GM10248 (cell line): ENCODE results near the gene RNF220.
"Not testable (repeated sequence)": the region's sequence is repeated elsewhere in the genome, so short reads cannot be mapped to it uniquely, and the experiment has no call there.

Source experiments
- CTCF ChIA-PET: fragments of 300-600 bp; sonication (Branson Sonifier 250); formaldehyde crosslinking; extraction: SDS; loops from one replicate; lab custom pipeline; 2021; ENCODE audit warnings: antibody characterized with exemption; lab: Yijun Ruan, JAX
- POLR2A ChIA-PET: fragments of 350-650 bp; sonication (Branson Sonifier 250); formaldehyde crosslinking; extraction: SDS; loops from one replicate; lab custom pipeline; 2020; ENCODE audit warnings: antibody characterized with exemption; lab: Yijun Ruan, JAX
- DNase-seq: peaks from one replicate; pipeline ENCODE4 v3.0.0; 2012; ENCODE audit errors: extremely low spot score
- TF ChIP-seq, protein P1 (sequence below): IDR thresholded peaks from 2 replicates; pipeline ENCODE4 v1.5.1; 2012; ENCODE audit warnings: mild to moderate bottlenecking, low read depth; ENCODE audit errors: extremely low read depth, missing control alignments, control extremely low read depth

Gene RNF220

DNA sequence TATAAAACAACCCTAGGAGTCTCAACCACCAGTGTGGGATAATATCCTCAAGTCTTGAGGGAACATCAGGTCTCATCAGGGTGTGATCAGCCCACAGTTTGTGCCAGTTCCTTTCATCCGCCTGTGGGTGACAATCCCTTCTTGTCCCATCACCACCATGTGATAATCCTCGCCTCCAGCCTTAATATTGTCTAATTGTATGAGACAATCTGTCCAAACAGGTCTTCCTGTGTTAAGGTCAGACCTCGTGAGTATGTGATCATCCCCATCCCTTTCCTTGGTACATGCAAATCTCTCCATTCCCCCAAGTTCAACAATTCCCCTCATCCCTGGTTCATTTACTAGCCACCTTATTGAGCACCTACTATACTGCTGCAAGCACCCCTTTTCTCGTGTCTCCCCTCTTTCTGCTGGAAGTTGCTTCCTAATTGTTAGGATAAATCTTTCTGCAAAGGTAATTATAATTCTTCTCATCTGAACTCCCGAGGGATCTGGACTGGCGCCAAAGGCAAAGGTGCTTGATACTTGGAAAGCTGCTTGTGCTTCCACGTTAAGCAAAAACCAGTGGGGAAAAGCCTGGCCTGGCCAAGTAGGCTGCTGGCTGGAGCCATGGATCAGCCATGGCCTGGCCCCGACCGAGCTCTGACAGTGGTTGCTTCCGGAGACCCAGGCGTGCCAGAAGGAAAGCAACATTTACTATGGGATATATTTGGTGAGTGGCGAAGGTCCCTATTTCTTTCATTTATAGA is 92.5 kb downstream of the RNF220 start:
- POLR2A ChIA-PET: no interaction called here
- CTCF ChIA-PET: no interaction called here

DNA sequence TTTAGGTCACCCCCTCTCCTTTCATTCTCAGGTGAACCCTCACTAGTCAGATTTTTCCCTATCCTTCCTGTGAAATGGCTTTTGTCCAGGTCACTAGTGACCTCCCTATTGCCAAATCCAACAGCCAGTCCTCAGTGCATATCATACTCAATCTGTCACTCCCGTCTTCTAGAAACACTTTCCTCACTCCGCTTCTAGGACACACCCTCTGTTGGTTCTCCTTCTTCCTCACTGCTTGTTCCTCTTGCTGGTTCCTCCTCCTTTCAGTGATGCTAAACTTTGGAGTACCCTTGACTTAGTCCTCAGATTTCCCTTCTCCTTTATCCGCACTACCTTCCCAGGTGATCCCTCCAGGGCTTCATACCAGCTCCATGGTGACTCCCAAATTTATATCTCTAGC is 94.3 kb downstream of the RNF220 start:
- POLR2A ChIA-PET: no interaction called here
- TF ChIP-seq, protein P1, sequence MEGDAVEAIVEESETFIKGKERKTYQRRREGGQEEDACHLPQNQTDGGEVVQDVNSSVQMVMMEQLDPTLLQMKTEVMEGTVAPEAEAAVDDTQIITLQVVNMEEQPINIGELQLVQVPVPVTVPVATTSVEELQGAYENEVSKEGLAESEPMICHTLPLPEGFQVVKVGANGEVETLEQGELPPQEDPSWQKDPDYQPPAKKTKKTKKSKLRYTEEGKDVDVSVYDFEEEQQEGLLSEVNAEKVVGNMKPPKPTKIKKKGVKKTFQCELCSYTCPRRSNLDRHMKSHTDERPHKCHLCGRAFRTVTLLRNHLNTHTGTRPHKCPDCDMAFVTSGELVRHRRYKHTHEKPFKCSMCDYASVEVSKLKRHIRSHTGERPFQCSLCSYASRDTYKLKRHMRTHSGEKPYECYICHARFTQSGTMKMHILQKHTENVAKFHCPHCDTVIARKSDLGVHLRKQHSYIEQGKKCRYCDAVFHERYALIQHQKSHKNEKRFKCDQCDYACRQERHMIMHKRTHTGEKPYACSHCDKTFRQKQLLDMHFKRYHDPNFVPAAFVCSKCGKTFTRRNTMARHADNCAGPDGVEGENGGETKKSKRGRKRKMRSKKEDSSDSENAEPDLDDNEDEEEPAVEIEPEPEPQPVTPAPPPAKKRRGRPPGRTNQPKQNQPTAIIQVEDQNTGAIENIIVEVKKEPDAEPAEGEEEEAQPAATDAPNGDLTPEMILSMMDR: no peak
- CTCF ChIA-PET: interaction anchor here (1.3 kb wide), 1 partner anchor 14 kb away, joined by 4 read pairs; no protein-coding TSS in a partner anchor
- no peak for DNase-seq

More for the DNA sequence above, 92.5 kb downstream of the RNF220 start:
- TF ChIP-seq, protein P1: no peak
- DNase-seq: no peak

DNA sequence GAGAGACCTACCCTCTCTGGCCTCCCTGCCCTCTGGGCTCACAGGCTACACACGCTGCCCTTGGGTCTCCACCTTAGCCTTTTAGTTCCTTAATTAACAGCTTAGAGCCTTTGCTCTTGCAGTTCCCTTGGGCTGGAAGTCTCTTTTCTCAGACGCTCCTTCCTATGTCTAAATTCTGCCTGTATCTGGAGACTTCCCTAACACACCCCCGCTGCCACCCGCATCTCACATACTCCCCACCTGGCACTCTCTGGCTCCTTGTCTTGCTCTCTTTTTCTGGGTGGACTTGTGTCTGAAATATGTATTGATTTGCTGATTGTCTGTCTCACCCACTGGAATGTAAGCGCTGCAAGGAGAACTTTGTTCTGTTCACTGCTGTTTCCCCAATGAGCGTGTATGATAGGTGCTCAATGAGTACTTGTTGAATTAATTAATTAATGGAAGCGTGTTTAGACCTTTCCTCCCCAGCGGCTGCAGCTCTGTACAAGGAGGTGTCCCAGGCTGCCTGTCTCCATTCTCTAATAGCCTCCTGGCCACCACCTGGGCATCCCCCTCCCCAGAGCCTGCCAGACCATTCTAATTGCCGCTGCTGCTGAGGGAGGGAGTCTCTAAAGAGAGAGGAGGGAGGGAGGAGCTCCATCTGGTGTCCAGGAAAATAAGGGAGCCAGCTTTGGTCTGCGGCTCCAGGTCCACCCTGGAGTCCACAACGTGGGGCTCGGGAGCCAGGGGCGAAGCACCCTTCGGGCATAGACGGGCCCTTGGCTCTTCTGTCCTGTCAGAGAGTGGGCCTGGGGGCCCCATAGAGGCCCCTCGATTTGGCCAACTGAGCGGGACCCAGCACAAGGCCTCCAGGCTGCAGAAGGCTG is 95.4 kb downstream of the RNF220 start:
- CTCF ChIA-PET: no interaction called here
- TF ChIP-seq, protein P1: no peak
- POLR2A ChIA-PET: no interaction called here
- DNase-seq: no peak

DNA sequence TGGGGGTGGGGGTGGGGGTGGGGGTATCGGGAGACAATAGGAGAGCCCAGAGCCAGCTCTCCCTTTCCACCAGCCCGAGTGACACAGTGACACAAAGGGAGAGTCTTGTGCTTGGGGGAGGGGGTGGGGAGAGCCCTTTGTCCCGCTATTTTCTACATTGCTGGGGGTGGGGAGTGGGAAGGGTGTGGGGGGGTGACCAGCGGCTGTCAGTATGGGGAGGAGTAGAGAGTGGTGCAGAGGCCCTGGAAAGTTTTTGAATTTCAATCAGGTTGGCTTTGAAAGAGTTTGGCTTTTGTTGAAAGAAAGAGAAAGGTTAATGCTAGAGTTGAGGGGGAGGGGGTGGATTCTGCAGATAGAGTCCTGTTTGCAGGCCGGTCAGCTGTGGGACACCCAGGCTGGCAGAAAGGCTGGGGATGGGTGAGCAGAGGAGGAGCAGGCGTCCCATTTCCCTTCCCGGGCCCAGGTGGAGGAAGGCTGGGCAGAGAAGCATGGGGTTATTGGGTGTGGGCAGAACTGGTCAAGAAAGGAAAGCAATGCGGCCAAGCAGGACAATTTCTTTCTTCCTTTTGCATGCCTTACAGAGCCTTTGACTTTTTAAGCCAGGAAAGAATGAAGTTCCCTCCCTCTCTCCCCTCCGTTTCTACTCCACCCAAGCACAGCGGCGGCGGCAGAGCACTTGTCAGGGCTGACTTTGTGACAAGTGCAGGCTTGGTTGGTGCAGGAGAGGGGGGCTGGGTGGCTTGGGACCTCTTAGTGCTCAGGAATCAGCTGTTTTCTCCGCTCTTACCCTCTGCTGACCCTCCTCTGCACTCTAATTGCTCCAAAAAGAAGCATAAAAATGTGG is 96.2 kb downstream of the RNF220 start:
- TF ChIP-seq, protein P1: no peak
- DNase-seq: no peak
- ChIA-PET POLR2A (no interaction called here), CTCF (interaction anchor here (1.2 kb wide), 1 partner anchor 26 kb away, joined by 5 read pairs; no protein-coding TSS in a partner anchor)

DNA sequence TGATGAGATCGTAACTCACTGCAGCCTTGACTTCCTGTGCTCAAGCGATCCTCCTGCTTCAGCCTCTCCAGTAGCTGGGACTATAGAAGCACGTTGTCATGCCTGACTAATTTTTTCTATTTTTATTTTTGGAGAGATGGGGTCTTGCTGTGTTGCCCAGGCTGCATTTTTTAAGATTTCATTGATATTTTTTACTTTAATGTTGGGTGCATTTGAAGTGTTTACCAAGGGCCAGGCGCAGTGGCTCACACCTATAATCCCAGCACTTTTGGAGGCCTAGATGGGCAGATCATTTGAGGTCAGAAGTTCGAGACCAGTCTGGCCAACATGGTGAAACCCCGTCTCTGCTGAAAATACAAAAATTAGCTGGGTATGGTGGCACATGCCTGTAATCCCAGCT is 97.8 kb downstream of the RNF220 start:
- CTCF ChIA-PET: interaction anchor here (1.2 kb wide), 1 partner anchor 25 kb away, joined by 5 read pairs; no protein-coding TSS in a partner anchor
- DNase-seq, POLR2A ChIA-PET: not testable (repeated sequence)

DNA sequence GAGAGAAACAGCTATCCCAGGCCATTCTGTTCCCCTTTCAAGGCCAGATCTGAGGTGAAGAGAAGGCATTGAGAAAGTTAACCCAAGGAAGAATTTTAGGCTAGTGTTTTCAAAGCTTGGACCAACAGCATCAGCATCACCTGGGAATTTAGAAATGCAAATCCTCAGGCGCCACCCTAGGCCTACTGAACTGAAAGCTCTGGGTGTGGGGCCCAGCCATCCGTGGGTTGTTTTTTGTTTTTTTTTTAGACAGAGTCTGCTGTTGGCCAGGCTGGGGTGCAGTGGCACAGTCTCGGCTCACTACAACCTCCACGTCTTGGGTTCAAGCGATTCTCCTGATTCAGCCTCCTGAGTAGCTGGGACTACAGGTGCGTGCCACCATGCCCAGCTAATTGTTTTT is 98.6 kb downstream of the RNF220 start:
- CTCF ChIA-PET: interaction anchor here (0.8 kb wide), 1 partner anchor 103 kb away, joined by 3 read pairs; no protein-coding TSS in a partner anchor
- no peak for DNase-seq
- POLR2A ChIA-PET: interaction anchor here (0.5 kb wide), 1 partner anchor 1013 kb away, joined by 6 read pairs; no protein-coding TSS in a partner anchor
- TF ChIP-seq, protein P1: no peak
